Heart left ventricle (tissue), 16 donors: ENCODE measurements around the gene LRBA. TPM values are rescaled to one million over a fixed set of nuclear protein-coding genes. Genes with fewer than 3 reads are reported as not detected.
A peak's percentile ranks its signal among the peaks of the same experiment; 100 is the strongest.

ENCODE experiments used
- ATAC-seq, 4 donors: fragments of 200-7000 bp; cut with Tn5 transposase; one replicate each; pipeline ENCODE4 v1.9.1; 2020 to 2022; ENCODE audit warnings: moderate library complexity in 4 of 4, mild to moderate bottlenecking in 3 of 4, moderate number of reproducible peaks in 1 of 4
- DNase-seq, 5 donors: peaks; one replicate each; pipeline ENCODE4 v3.0.0-alpha.2; 2020
- H3K27ac ChIP-seq, 12 donors: fragments of 200-600 bp; sonication (generic) in 4 of 12; one replicate each; pipeline versions ENCODE4 v1.5.0 to v1.8.0; 2016 to 2022; ENCODE audit warnings: mild to moderate bottlenecking in 2 of 12
- H3K27me3 ChIP-seq, 9 donors: fragments of 200-600 bp; sonication (generic) in 2 of 9; one replicate each; pipeline versions ENCODE4 v1.5.1 to v1.8.0; 2016 to 2022; ENCODE audit warnings: mild to moderate bottlenecking in 3 of 9
- H3K36me3 ChIP-seq, 9 donors: fragments of 200-600 bp; sonication (generic) in 2 of 9; one replicate each; pipeline versions ENCODE4 v1.5.0 to v1.8.0; 2018 to 2022; ENCODE audit warnings: mild to moderate bottlenecking in 2 of 9
- H3K4me1 ChIP-seq, 12 donors: fragments of 200-600 bp; sonication (generic) in 4 of 12; one replicate each; pipeline versions ENCODE4 v1.5.0 to v1.8.0; 2016 to 2022; ENCODE audit warnings: mild to moderate bottlenecking in 3 of 12
- H3K4me3 ChIP-seq, 12 donors: fragments of 200-600 bp; sonication (generic) in 4 of 12; one replicate each; pipeline versions ENCODE4 v1.5.0 to v1.8.0; 2017 to 2022; ENCODE audit warnings: mild to moderate bottlenecking in 9 of 12, moderate library complexity in 4 of 12
- H3K9me3 ChIP-seq, 12 donors: fragments of 200-600 bp; sonication (generic) in 4 of 12; one replicate each; pipeline versions ENCODE4 v1.5.0 to v1.8.0; 2016 to 2022; ENCODE audit warnings: mild to moderate bottlenecking in 1 of 12
- POLR2A ChIP-seq, 2 donors: fragments of 450-650 bp; IDR thresholded peaks; one replicate each; pipeline ENCODE4 v1.6.1; 2017; ENCODE audit warnings: antibody characterized with exemption in 2 of 2, mild to moderate bottlenecking in 2 of 2, moderate library complexity in 2 of 2
- WGBS, 4 donors: extraction: QIAGEN DNeasy Blood & Tissue Kit in 2 of 4; methylation state at CpG; one replicate each; pipeline versions ENCODE4 v1.1.5 to v1.1.7; 2013 to 2018; 5-methylcytosine and 5-hydroxymethylcytosine counted together
- intact Hi-C, 10 donors: fragments of 100-400 bp; cut with DNase I; formaldehyde crosslinking; loops; one replicate each; pipeline versions ENCODE4 v1.11.1 to v1.14.2; 2022
- polyA plus RNA-seq, 2 donors: library from polyadenylated mRNA; stranded (reverse); fragments of 200-250 nt; gene quantifications; one replicate each; pipeline ENCODE4 v1.2.3, GENCODE V29; 2013
- total RNA-seq, 9 donors: library from RNA; depleted of rRNA in 2 of 9; stranded (reverse); fragments of >200 nt in 2 of 9; fragmentation: NEBNext Ultra II Directional in 3 of 9; extraction: Animal tissue kit (Norgen Biotek cat#: 25700) in 3 of 9; gene quantifications; one replicate each; pipeline versions ENCODE4 v1.1.0 to v1.2.4, GENCODE V29; 2016 to 2023
- TF ChIP-seq, protein P1 (sequence below), 12 donors: fragments of 200-600 bp; sonication (generic) in 4 of 12; IDR thresholded peaks; one replicate each; pipeline versions ENCODE4 v1.5.0 to v1.8.0; 2018 to 2022; ENCODE audit warnings: antibody characterized with exemption in 12 of 12, mild to moderate bottlenecking in 5 of 12
- donor health status: ischemic (EF 13 %, LVEDD 7.1; RV severe dilation, severe dysfunction).
- donor health status: healthy with polysubstance abuse.
- donor health status: DM: no; HTN: yes; CAD: no.
- donor health status: DM: no; HTN: no; CAD: no.
- donor health status: ischemic (EF 25% LVEDD 6.9; RV normal size, moderate dysfunction).
- donor health status: ischemic (EF 25% LVEDD 5.7; RV mildly dilated, moderate dysfunction).
- donor health status: healthy.
- donor health status: DM: yes; HTN: yes; CAD: no.
- donor health status: ischemic (EF 35%, LVEDD 5.7; RV mildly dilated, moderate dysfunction).
- donor health status: nonischemic (EF 11% LVEDD 7.7; RV severe dilation, severe dysfunction).
- donor health status: DM: yes; HTN: yes; CAD: no.
- donor health status: PGD.
- donor health status: ischemic (EF 29% LVEDD 5.4; RV normal size, mild dysfunction).
- donor health status: nonischemic (EF 23%, LVEDD 6.1; RV moderate dilation, normal function).

LRBA gene
- total and polyA plus RNA-seq, 11 donors = 6.5 to 35.1 (median 22.6) TPM

DNA sequence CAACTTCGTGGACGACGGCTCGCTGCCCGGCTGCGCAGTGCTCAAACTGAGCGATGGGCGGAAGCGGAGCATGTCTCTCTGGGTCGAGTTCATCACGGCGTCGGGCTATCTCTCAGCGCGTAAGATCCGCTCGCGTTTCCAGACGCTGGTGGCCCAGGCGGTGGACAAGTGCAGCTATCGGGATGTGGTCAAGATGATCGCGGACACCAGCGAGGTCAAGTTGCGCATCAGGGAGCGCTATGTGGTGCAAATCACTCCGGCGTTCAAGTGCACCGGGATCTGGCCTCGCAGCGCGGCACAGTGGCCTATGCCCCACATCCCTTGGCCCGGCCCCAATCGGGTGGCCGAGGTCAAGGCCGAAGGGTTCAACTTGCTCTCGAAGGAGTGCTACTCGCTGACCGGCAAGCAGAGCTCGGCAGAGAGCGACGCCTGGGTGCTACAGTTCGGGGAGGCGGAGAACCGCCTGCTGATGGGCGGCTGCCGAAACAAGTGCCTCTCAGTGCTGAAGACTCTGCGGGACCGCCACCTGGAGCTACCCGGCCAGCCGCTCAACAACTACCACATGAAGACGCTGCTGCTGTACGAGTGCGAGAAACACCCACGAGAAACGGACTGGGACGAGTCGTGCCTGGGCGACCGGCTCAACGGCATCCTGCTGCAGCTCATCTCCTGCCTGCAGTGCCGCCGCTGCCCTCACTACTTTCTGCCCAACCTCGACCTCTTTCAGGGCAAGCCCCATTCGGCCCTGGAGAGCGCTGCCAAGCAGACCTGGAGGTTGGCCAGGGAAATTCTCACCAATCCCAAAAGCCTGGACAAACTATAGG lies 431.6 kb downstream of the LRBA start:
- peak overlapping the region in 1 of 12 donors; percentile 90 for H3K27ac ChIP-seq

GRCh38 chr4:150582873-150583286 lies 432.2 kb downstream of the LRBA start:
- H3K4me1 ChIP-seq = peaks cover 0 to 14% (median 0%) of the 10 kb centered on the region in 12 donors
- ATAC-seq (peak; percentile 16 to 64 (median 34)), DNase-seq (peak in 3 of 5 donors; percentile 19 to 33 (median 22))
- peak overlapping the region; percentile 2 to 59 (median 48) for H3K4me3 ChIP-seq
- peak overlapping the region in 1 of 12 donors; percentile 90 for H3K27ac ChIP-seq
- no peaks in the 10 kb centered on the region for H3K9me3 ChIP-seq
- H3K27me3 ChIP-seq = peaks cover 0 to 6% (median 0%) of the 10 kb centered on the region in 9 donors
- intact Hi-C loops = no loop called here
- H3K36me3 ChIP-seq = peaks cover 0 to 5% (median 0%) of the 10 kb centered on the region in 9 donors
- 34 to 48% (median 42%) methylated on average over 13 to 32 of the region's 32 CpGs for WGBS, 4 donors
- TF ChIP-seq POLR2A (IDR thresholded peaks at IDR 0.05) = no peak
- TF ChIP-seq, protein P1, sequence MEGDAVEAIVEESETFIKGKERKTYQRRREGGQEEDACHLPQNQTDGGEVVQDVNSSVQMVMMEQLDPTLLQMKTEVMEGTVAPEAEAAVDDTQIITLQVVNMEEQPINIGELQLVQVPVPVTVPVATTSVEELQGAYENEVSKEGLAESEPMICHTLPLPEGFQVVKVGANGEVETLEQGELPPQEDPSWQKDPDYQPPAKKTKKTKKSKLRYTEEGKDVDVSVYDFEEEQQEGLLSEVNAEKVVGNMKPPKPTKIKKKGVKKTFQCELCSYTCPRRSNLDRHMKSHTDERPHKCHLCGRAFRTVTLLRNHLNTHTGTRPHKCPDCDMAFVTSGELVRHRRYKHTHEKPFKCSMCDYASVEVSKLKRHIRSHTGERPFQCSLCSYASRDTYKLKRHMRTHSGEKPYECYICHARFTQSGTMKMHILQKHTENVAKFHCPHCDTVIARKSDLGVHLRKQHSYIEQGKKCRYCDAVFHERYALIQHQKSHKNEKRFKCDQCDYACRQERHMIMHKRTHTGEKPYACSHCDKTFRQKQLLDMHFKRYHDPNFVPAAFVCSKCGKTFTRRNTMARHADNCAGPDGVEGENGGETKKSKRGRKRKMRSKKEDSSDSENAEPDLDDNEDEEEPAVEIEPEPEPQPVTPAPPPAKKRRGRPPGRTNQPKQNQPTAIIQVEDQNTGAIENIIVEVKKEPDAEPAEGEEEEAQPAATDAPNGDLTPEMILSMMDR (IDR thresholded peaks at IDR 0.05) = no peak

More for the DNA sequence above, 431.6 kb downstream of the LRBA start:
- peaks cover 0 to 14% (median 0%) of the 10 kb centered on the region in 12 donors for H3K4me1 ChIP-seq
- intact Hi-C loops = no loop called here
- DNase-seq (peak; percentile 29 to 67 (median 42)), ATAC-seq (peak; percentile 41 to 82 (median 76))
- TF ChIP-seq, protein P1 (IDR thresholded peaks at IDR 0.05) = no peak
- no peak for TF ChIP-seq POLR2A (IDR thresholded peaks at IDR 0.05)
- H3K9me3 ChIP-seq = no peaks in the 10 kb centered on the region
- WGBS, 4 donors = 10 to 24% (median 19%) methylated on average over 21 to 66 of the region's 66 CpGs
- H3K4me3 ChIP-seq = peak overlapping the region; percentile 2 to 59 (median 48)
- H3K36me3 ChIP-seq = peaks cover 0 to 7% (median 0%) of the 10 kb centered on the region in 9 donors
- H3K27me3 ChIP-seq = peaks cover 0 to 6% (median 0%) of the 10 kb centered on the region in 9 donors

DNA sequence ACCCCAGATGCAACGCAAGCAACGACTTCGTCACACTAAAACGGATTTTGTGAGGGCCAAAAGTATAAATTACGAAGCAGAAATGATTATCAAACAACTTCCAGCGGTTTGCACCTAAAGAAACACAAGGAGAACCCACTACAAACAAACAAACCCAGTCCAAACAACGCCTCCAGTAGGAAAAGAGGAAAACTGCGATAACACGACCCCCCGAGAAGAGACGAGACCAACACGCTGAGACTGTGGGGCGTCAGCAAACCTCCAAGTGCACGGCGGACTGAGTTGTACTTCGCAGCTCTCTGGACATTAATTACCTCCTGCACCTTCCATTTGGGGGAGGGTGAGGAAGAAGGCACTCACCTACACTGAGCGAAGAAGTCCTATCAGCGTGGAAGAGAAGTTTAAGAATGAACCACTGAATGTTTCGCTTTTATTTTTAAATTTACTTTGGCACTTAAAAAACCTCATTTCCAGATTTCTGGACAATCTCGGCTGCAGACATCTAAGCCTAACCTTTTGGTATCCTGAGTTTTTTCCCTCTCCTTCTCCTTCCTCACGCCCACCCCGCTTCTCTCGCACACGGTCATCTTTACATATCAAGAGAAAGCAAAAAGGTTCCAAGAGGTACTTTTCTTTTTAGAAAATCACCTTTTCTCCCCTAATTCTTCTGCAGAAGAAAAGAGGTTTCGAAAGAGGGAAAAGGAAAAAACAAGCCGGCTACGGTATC lies 432.8 kb downstream of the LRBA start, which contains the start of gene MAB21L2:
Gene MAB21L2 (plus strand): TSS at position 6 of the 727 bp plus-strand sequence. CDS start 879 bp downstream, outside the sequence.
- WGBS, 4 donors = 60 to 76% (median 69%) methylated on average over 27 of the region's 27 CpGs
- peak in 1 of 4 donors; percentile 18 for ATAC-seq

GRCh38 chr4:150581641-150582051 lies 433.4 kb downstream of the LRBA start:
- intact Hi-C loops = no loop called here
- H3K4me3 ChIP-seq = peak overlapping the region in 9 of 12 donors; percentile 0 to 59 (median 49)
- ATAC-seq = peak in 3 of 4 donors; percentile 25 to 63 (median 46)
- no peak for TF ChIP-seq POLR2A (IDR thresholded peaks at IDR 0.05)
- TF ChIP-seq, protein P1 (IDR thresholded peaks at IDR 0.05) = no peak
- no peaks in the 10 kb centered on the region for H3K9me3 ChIP-seq
- peak in 3 of 5 donors; percentile 24 to 38 (median 35) for DNase-seq
- H3K36me3 ChIP-seq = peaks cover 0 to 5% (median 0%) of the 10 kb centered on the region in 9 donors
- peak overlapping the region in 1 of 12 donors; percentile 90 for H3K27ac ChIP-seq
- peaks cover 0 to 6% (median 0%) of the 10 kb centered on the region in 9 donors for H3K27me3 ChIP-seq
- peaks cover 0 to 14% (median 0%) of the 10 kb centered on the region in 12 donors for H3K4me1 ChIP-seq
- WGBS, 4 donors = 71 to 81% (median 80%) methylated on average over 13 of the region's 13 CpGs

More for the DNA sequence above, 432.8 kb downstream of the LRBA start, which contains the start of gene MAB21L2:
- Histone ChIP-seq H3K36me3 (peaks cover 0 to 5% (median 0%) of the 10 kb centered on the region in 9 donors), H3K9me3 (no peaks in the 10 kb centered on the region), H3K4me3 (peak within 1 kb of the TSS; percentile 2 to 59 (median 48)), H3K27me3 (peaks cover 0 to 6% (median 0%) of the 10 kb centered on the region in 9 donors), H3K4me1 (peaks cover 0 to 14% (median 0%) of the 10 kb centered on the region in 12 donors), H3K27ac (peak within 1 kb of the TSS in 1 of 12 donors; percentile 90)
- no peak for TF ChIP-seq POLR2A (IDR thresholded peaks at IDR 0.05)
- intact Hi-C loops = no loop called here
- no peak for DNase-seq
